GM18519 (cell line): ENCODE data around the gene C3orf18.
"Not testable (repeated sequence)": the region's sequence is repeated elsewhere in the genome, so short reads cannot be mapped to it uniquely, and the experiment has no call there.

Experiments used
- ATAC-seq: cut with Tn5 transposase; IDR thresholded peaks from one replicate; pipeline ENCODE4 v1.9.1; 2021; ENCODE audit warnings: mild to moderate bottlenecking, moderate library complexity; ENCODE audit not compliant: unreplicated experiment, low FRiP score

C3orf18 gene

GRCh38 chr3:50525191-50525910, 42.2 kb downstream of the C3orf18 start:
- no peak for ATAC-seq

GRCh38 chr3:50524746-50525145, 42.8 kb downstream of the C3orf18 start:
- ATAC-seq: no peak

GRCh38 chr3:50523279-50523811, 44.2 kb downstream of the C3orf18 start:
- ATAC-seq: no peak

GRCh38 chr3:50521572-50521971, 46.0 kb downstream of the C3orf18 start:
- no peak for ATAC-seq

- no peak for ATAC-seq
These were observed 46.7 kb downstream of the C3orf18 start for GRCh38 chr3:50520849-50521248.

GRCh38 chr3:50519471-50520089, 48.0 kb downstream of the C3orf18 start:
- no peak for ATAC-seq

- no peak for ATAC-seq
These were observed 49.1 kb downstream of the C3orf18 start for GRCh38 chr3:50518436-50518835.

GRCh38 chr3:50517721-50518206, 49.8 kb downstream of the C3orf18 start:
- ATAC-seq: no peak

GRCh38 chr3:50516440-50516871, 51.1 kb downstream of the C3orf18 start:
- ATAC-seq: no peak

GRCh38 chr3:50515565-50516439, 51.7 kb downstream of the C3orf18 start:
- ATAC-seq: no peak

- ATAC-seq: not testable (repeated sequence)
These were observed 54.6 kb downstream of the C3orf18 start for GRCh38 chr3:50512908-50513307.

- ATAC-seq: no peak
These were observed 55.4 kb downstream of the C3orf18 start for GRCh38 chr3:50512131-50512530.

GRCh38 chr3:50510325-50510724, 57.2 kb downstream of the C3orf18 start:
- ATAC-seq: no peak

- ATAC-seq: no peak
These were observed 57.8 kb downstream of the C3orf18 start for GRCh38 chr3:50509715-50510114.

GRCh38 chr3:50508821-50509220, 58.7 kb downstream of the C3orf18 start:
- no peak for ATAC-seq
